GM20431 (cell line): ENCODE data around the gene CD63.

Experiments used
- in situ Hi-C: fragments of 300-500 bp; cut with MseI, MboI; formaldehyde crosslinking; loops from one replicate; pipeline ENCODE4 v1.15.0; 2020; ENCODE audit warnings: low sequenced_read_pairs; ENCODE audit not compliant: unreplicated experiment

CD63 gene

DNA sequence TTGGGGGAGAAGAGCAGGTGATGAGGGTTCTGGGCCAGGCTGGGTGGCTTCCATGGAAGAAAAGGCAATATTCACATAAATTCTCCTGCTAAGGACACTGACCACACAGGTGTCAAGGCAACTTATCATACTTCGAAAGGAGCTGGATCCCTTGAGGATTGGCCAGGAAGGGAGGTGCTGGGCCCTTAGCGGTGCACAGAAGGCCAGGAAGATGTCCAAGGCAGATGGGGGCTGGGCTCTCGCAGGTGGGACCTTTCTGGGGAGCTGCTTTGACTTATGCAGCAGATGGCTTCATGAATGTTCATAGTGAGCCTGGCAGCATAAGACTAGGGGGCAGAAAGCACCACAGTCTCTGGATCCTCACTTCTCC, 3.9 kb downstream of the CD63 start:
- in situ Hi-C loops: loop anchor here (25.0 kb wide), 1 partner anchor 212 kb away; the partner anchor contains the start of genes DGKA and PYM1

DNA sequence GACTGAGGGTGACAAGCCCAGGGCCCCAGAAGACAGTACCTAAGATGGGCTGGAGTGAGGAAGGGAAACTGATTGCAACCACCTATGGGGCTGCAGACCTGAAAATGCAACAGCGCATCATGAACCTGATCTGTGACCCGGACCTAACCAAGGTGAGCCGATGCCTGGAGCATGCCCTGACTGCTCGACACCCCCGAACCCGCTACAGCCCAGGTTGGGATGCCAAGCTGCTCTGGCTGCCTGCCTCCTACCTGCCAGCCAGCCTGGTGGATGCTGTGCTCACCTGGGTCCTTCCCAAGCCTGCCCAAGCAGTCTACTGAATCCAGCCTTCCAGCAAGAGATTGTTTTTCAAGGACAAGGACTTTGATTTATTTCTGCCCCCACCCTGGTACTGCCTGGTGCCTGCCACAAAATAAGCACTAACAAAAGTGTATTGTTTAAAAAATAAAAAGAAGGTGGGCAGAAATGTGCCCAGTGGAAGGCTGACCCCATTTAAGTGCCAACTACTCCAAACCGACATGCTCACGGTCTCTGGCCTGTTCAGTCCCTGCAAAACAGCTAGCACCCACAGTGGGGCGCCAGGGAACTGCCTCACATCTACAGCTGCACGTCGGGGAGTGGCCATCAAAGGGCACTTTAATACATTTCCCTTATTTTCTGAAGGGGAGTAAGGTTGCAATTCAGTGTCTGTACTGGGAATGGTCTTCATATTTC, 4.4 kb downstream of the CD63 start:
- in situ Hi-C loops: no loop called here

DNA sequence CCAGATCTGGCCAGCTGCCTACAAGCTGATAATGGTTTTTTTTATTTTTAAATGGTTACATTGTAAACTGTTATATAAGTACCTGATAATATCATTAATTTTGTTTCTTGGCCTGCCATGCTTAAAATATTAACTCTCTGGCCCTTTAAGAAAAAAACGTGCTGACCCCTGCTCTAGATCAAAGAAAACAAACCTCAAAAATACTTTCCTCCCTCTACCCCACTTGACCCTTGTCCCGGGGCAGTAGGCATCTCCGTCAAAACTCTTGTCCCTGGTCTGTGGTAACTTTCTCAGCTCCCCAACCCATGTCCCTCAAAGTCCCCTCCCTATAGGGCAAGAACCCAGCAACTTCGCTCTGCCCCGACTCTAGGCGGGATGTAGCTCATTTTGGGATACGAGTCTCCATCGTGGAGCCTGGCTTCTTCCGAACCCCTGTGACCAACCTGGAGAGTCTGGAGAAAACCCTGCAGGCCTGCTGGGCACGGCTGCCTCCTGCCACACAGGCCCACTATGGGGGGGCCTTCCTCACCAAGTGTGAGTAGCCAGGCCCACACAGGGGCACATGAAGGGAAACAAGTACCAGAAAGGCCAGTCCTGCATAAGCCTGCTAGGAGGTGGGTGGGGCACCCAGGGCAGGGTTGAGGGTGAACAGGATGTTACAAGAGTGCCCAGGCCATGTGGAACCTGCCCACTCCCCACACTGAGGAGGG, 5.1 kb downstream of the CD63 start:
- in situ Hi-C loops: no loop called here

DNA sequence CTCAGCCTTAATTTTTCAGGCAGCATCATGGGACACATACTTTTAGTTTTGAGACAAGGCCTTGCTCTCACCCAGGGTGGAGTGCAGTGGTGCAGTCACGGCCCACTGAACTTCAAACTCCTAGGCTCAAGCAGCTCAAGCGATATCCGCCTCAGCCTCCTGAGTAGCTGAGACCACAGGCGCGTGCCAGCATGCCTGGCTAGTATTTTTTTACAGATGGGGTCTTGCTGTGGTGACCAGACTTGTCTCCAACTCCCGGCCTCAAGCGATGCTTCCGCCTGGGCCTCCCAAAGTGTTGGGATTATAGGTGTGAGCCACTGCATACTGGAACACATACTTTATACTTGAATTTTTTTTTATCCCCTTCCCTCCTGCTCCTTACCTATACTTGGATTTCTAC, 5.9 kb downstream of the CD63 start:
- in situ Hi-C loops: no loop called here

DNA sequence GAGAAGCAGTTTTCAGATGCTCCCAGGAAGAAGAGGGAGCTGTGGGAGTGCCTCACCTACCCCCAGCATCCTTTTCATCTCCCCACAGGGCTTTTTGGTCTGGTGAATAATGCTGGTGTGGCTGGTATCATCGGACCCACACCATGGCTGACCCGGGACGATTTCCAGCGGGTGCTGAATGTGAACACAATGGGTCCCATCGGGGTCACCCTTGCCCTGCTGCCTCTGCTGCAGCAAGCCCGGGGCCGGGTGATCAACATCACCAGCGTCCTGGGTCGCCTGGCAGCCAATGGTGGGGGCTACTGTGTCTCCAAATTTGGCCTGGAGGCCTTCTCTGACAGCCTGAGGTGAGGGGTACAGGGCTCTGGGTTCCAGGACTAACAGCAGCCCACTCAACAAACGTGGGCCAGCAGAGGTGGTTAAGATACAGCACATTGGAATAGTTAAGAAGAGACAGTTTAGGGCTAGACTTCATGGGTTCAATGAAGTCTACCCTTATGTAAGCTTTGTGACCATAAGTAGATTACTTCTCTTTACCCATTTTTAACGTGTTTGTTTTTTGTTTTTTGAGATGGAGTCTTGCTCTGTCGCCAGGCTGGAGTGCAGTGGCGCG, 7.1 kb downstream of the CD63 start:
- in situ Hi-C loops: no loop called here

DNA sequence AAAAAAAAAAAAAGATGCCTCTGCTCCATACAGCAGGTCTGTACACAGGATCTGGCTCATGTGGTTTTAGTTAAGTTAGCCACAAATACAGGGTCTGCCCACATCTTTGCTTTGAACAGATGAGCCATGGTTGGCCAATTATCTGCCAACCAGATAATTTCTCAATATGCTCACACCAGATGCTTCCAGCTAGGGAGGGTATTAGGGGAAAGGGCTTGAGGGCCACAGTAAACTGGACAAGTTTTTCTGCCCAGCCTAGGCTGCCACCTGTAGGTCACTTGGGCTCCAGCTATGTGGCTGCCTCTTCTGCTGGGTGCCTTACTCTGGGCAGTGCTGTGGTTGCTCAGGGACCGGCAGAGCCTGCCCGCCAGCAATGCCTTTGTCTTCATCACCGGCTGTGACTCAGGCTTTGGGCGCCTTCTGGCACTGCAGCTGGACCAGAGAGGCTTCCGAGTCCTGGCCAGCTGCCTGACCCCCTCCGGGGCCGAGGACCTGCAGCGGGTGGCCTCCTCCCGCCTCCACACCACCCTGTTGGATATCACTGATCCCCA, 7.8 kb downstream of the CD63 start:
- in situ Hi-C loops: no loop called here

DNA sequence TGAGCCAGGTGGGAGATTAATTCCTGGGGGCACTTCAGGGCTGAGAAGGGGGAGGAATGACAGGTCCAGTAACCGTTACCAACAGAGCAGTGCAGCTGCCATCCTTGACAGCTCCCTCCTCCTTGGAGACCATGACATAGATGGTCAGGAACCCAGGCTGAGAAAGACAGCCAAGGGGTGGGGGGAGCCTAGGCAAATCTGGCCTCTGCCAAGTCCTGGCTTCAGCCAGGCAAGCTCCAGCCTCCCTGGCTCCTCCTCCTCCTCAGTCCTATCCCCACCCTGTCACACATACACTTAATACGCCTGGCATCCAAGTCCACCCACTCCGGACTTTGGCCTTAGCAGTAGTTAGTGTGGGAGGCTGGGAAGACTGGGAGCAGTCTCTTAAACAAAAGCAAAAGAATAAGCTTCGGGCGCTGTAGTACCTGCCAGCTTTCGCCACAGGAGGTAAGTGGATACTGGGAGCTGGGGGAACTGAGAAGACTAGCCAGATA, 8.7 kb downstream of the CD63 start, which contains the start of gene RDH5:
Gene RDH5 (plus strand): TSS at position 323 of the 494 bp plus-strand sequence. CDS start 792 bp downstream, outside the sequence.
- in situ Hi-C loops: no loop called here

DNA sequence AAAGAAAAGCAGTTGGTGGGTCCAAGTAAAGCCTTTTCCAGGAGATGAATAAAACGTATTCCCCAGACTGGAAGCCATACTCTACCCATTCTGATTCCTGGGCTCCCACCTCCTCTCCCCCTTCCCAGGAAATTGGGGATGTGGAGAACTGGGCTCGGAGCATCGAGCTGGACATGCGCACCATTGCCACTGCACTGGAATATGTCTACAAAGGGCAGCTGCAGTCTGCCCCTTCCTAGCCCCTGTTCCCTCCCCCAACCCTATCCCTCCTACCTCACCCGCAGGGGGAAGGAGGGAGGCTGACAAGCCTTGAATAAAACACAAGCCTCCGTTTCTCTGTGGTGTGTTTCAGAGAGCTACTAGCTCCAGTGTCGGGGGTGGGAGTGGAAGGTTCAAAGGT, 9.4 kb downstream of the CD63 start:
- in situ Hi-C loops: no loop called here

DNA sequence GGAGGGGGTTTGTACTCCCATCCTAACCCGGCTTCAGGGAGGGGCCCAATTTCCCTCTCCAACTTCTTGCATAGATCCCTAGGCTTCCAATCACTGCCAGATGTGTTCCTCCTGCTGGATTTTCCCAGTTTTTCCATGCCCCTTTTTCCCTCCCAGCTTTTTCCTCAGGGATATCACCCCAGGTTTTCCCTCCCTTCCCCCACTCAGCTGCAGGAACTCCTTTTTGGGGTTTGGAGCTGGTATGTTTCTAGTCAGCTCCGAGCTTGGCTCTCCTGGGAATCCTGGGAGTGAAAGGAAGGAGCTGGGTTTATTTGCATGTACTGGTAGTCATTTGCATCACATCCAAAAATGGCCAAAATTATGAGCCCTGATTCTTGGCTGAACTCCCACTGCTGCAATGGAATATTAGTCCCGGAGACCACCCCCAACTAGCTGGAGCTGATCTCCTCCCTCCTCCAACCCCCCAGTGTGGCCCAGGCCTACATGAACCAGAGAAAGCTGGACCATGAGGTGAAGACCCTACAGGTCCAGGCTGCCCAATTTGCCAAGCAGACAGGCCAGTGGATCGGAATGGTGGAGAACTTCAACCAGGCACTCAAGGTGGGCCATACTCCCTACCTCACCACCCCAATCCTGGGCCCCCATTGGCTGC, 10.1 kb downstream of the CD63 start:
- in situ Hi-C loops: no loop called here

DNA sequence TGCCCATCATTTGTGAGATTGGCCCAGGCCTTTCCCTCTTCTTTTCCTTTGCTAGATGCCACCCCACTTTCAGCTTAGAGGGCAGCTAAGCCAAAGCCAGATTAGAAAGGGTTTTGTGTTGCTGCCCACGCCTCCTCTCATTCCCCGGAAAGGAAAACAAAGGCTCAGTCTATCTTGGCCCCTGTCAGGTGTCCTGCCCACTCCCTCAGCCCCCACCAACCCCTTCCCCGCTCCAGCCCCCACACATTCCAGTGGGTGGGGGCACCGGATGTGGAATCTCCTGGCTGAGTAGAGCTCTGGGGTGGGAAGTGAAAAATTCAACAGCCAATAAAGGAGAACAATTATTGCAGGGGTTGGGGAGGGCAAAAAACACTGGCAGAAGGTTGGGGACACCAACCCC, 10.8 kb downstream of the CD63 start:
- in situ Hi-C loops: no loop called here

DNA sequence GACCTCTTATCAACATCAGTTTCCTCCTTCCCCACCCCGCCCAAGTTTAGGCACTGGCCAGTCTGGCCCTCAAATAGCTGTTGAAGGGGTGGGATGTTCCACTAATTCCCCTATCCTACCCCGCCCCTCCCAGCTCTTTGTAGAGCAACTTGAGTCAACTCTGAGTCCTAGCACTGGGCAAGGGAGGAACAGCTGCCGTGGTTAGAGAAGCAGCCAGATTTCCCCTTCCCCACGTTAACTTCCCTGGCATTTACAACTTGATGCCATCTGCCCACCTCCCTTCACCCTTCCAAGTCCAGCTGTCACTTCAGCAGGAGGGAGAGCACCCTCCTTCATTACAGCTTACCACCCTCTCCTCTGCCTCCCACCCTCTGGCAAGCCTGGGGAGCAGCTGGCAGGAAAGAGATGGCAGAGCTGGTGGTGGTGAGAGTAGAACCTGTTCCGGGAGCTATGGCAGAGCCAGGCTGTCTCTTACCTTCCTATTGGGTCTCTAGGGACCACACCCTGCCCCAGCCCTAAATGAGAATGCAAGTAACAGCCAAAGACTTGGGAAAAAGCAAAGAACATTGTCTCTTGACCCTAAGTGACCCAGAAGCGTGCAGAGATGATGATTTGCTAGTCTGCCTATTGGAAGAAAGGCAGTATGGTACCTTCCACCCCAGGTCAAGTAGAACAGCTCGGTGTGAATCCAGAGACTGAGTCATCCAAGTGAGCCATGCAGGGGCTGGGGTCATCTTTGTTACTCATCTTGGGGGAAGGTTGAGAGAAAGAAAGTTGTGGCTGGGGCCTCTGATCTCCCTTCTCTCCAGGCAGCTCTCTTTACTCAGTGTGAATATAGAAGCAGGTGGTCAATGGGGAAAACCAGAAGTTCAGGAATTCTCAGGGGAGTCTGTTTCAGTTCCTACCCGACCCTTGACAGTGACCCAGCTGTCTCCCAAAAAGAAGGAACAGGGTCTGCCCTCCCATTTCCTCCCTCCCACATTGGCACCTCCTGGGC, 11.5 kb downstream of the CD63 start:
- in situ Hi-C loops: no loop called here

DNA sequence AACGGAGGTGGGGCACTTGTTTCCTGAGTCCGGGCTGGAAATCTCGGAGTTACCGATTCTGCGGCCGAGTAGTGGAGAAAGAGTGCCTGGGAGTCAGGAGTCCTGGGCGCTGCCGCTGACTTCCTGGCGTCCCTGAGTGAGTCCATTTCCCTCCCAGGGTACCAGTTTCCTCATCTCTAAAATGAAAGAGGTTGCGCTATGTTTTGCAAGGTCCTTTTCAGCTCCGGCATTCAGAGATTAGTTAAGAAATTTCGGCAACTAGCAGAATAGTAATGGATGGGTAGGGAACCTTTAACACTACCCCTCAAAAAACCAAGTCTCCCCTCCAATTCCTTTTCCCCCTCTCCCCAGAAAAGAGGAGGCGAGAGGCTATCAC, 12.2 kb downstream of the CD63 start:
- in situ Hi-C loops: no loop called here

DNA sequence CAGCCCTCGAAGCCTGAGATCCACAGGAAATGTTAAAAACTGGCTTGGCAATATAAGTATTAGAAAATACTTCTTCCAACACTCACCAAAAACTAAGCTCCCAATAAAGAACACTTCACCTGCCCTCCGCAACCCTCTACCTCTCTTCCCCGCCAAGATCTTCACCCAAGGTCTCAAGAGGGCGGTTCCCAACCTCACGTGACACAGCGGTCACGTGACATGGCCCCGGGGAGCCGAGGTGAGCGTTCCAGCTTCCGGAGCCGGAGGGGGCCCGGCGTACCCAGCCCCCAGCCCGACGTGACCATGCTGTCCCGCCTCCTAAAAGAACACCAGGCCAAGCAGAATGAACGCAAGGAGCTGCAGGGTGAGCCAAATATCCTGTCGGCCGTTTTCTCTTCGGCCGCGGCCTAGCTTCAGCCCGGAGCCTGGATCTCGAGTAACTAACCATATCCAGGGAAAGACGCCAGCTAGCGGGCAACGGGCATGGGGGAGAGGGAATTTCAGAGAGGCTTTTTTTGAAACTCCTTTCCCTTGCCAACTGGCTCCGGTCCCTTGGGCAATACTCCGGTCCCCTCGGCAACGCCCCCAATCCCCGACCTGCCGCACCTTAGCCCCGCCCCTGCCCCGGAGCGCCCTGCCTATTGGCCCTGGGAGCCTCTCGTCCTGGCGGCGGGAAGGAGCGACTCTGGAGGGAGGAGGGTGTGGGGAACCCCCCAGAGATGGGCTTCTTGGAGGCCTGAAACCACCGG, 12.8 kb downstream of the CD63 start, which contains the start of gene BLOC1S1:
Gene BLOC1S1 (plus strand): TSS at position 214 of the 749 bp plus-strand sequence. CDS start 6 bp downstream, at position 220.
- in situ Hi-C loops: no loop called here

DNA sequence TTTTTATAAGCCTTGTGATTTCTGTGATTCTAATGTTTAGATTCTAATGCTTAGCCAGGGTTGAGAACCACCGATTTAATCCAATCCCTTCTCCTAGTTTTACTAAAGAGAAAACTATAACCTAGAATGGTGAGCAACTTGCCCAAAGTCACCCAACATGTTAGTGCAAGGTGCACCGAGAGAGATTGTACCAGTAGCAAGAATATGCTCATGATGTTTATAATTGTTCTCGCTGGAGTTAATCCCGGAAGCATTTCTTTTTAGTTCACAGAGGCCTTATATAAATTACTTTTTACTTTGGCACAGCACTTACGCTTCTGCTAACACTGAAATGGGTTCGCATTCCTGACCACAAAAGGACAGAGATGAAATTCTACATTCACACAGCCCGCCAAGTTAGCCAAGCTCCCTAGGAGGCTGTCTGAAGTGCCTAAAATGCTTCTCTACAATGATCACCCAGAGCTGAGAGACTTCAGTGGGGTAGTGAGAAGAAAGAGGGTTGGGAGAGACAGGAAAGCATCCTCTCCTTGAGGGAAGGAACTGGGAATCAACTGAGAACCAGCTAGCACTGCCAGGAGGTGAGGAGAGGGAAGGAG, 13.5 kb downstream of the CD63 start:
- in situ Hi-C loops: no loop called here

DNA sequence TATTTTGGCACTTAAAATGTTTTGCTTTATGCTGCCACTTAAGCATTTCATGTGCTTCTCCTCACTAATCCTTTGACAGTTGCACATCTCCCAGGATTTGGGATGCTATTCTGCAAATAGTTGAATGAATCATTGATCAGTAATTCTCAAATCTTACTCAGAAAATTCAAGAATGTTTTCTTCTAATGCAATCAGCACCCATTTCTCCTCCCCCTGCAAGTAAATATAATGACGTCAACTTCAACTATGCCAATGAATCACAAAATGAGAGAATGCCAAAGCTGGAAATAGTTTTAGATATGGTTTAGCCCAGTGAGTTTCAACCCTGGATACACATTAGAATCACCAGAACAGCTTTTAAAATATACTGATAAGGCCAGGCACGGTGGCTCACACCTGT, 15.1 kb downstream of the CD63 start:
- in situ Hi-C loops: no loop called here

DNA sequence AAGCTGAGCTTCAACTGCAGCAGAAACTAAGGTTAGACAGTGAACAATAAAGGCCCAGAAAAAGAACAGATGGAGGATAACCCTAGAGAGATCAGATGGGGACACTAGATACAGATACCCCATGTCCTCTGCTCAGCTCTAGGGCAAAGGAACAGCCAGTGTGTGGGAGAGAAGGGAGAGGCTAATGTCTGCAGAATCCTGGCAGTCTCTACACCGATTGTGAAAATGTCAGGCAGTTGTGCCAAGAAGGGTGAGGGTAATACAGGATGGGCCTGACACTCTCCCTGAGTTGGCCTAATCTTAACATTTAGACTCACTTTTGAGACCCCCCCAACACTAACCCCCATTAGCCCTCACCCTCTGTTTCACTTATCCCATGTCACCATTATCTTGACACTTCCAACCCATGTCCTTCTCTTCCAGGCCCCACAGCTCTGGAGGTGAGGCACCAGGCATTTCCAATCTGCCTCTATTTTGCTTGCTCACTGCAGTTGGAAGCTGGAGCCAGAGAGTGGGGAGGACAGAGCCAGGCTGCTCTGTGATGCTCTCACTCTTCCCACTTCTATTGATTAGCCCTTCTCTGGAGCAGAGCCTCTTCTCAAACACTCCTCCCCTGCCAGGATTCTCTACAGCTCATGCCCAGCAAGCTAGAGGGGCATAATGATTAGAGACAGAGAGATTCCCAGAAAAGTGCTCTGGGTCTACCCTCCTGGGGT, 16.0 kb downstream of the CD63 start:
- in situ Hi-C loops: no loop called here

DNA sequence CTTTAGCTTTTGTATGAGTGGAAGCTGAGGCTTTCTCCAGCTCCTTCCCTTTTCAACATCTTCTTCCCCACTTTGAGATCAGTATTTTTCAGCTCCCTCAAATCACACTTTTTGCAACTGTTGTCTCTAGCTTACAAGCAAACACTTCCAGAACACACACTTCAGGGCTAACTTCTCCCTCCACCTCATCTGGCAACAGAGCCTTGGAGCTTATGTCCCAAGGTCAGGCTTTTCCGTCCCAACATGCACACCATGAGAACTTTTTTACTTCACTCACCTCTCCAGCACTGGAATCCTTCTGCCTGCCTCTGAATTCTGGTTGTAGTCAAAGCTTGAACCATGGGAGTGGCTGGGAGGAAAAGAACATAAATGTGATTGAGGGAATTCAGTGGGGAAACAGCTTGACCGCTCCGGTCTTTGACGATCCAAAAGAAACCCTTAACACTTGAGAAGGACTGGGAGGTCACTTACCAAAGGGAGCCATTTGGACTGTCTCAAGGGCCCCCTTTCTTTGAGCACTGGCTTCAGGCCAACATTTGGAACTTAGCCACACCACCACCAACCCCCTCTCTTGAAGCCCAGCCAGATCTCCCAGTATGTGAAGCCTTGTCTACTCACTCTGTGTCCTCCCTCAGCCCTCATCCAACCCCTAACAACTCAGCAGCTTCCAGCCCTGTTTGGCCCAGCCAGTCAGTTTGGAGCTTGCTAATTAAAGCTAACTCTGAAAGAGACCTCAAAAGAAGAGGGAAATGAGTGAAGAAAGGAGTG, 16.8 kb downstream of the CD63 start:
- in situ Hi-C loops: no loop called here
